Activated T-cell treated with anti-CD3 and anti-CD28 coated beads for 4 hours (primary cell): Measurements from ENCODE around the gene ATP6V0E2.

Experiments used
- DNase-seq: peaks from one replicate; pipeline ENCODE4 v3.0.0-alpha.2; 2020

The ATP6V0E2 gene

GRCh38 chr7:149838992-149839408, 34.8 kb upstream of the ATP6V0E2 start:
- no peak for DNase-seq

DNA sequence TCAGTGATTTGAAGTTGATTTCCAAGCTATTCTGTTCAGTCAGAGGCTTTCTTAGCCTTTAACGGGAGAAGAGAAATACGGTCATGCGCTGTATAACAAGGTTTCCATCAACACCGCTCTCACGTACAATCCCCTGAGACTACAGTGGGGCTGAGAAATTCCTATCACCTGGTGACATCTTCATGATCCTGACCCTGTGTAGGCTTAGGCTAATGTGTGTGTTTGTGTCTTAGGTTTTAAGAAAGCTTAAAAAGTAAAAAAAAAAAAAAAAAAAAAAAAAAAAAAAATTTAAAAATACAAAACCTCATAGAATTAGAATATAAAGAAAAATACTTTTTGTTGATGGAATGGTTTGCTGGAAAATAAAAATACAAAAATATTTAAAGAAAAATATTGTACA, 33.8 kb upstream of the ATP6V0E2 start:
- DNase-seq, result no peak

GRCh38 chr7:149843566-149843965, 30.2 kb upstream of the ATP6V0E2 start:
- DNase-seq, result no peak

GRCh38 chr7:149844445-149844844, 29.3 kb upstream of the ATP6V0E2 start:
- no peak for DNase-seq

GRCh38 chr7:149845257-149845980, 28.4 kb upstream of the ATP6V0E2 start:
- no peak for DNase-seq

- no peak for DNase-seq
Measured at GRCh38 chr7:149846021-149846420, 27.7 kb upstream of the ATP6V0E2 start.

DNA sequence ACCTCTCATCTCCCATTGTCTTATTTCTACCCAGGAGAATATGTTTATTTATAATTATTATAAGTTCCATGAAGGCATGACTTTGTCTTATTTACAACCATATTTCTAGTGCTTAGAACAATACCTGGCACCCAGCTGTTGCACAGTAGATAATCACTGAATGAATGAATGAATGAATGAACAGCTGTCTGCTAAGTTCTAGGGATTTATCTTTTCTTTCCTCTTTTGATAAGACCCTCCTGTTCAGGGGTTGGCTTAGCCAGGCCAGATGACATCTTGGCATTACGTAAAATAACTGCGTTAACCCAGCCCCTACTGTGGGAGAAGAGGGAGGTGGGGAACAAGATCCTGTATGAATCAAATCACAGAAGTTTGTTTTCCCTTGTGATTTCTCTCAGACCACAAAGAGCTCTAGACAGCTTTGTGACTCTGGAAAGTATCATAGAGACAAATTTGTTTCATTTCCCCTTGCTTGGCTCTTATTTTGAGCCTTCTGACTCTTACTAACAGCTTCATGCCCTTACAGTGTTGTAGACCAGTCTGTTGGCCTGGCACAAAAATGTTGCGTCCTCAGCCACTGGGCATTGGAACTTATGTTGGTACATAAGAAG, 27.2 kb upstream of the ATP6V0E2 start:
- DNase-seq, result no peak

GRCh38 chr7:149849174-149849573, 24.6 kb upstream of the ATP6V0E2 start:
- DNase-seq, result no peak

GRCh38 chr7:149850007-149850594, 23.7 kb upstream of the ATP6V0E2 start:
- no peak for DNase-seq

DNA sequence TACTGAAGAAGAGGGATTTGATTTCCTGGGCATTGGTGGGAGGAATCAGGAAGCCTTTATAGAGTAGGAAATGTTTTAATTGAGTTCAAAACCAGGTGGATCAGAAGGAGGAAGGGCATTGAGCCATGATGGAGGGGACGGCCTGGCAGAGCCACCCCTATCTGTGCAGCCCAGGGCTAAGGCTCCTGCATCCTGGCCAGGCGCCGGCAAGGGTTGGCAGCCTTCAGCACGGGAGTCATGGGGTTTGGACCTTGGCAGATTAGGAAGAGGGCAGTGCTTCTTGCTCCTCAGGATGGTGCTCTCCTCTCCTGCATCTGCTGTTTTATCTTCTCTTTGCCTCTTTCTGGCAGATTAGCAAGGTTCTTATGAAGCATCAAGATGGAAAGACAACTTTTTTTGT, 23.1 kb upstream of the ATP6V0E2 start:
- DNase-seq, result no peak

GRCh38 chr7:149851449-149851848, 22.3 kb upstream of the ATP6V0E2 start:
- DNase-seq, result no peak

DNA sequence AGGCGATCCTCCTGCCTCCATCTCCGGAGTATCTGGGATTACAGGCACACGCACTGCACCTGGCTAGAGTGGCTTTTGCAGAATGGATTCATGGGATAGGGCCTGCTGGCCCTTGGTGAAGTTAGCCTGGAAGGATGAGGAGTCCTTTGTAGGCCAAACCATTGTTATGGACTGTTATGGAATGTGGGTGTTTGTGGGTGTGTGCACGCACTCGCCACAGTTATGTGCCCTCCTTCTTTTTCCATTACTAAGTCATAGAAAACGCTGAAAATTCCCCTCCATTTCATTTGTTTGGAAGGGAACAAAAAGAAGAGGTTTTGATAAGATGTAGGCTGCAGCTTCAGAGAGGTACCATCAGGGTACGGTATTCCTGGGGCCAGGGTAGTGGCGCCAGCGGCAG, 20.6 kb upstream of the ATP6V0E2 start:
- DNase-seq, result no peak

DNA sequence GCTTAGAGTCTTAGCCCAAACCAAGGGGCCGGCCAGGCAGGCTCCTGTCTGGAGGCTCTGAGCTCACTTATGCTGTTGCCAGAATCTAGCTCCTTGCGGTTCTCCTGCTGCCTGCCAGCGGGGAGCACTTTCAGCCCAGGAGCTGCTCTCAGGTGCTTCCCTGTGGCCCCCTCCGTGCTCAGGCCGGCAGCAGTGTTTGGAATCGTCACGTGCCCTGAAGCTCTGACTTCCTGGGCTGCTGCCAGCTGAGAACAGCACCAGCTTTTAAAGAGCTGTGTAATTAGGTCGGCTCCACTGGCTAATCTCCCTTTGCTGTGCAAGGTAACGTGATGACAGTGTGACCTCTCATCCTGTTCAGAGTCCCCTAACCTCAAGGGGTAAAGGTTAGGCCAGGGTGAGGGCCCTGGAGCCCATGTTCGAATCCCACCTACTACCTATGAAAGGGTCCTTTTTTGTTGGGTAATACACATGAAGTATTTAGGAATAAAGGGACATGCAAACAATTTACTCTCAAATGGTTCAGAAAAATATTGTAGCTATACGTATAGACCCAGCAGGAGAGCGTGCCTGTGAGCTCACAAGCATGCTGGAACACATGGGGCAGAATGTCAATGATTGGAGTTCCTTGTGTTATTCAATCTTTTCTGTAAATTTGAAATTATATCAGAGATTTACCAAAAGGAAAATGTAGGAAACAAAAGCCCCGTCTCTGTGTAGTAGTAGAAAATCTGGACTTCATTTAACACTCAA, 19.0 kb upstream of the ATP6V0E2 start:
- no peak for DNase-seq

GRCh38 chr7:149855361-149856305, 18.1 kb upstream of the ATP6V0E2 start:
- no peak for DNase-seq

DNA sequence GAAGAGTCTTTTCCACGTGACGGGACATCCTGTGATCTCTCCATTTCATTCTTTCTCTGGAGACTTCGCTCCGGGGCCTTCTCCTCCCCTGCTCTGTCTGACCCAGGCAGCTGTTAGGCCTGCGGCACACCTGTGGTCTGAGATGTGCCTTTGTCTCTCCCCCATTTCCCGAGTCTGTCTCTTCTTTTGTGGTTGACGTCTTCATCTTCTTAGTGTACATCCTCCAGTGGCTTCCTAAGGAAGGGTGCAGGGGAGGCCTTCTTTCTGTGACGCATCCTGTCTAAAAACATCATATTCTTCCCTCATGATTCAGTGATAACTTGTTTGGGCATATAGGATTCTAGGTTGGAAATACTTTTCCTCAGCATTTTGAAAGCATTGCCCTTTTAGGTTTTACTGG, 17.2 kb upstream of the ATP6V0E2 start:
- no peak for DNase-seq

DNA sequence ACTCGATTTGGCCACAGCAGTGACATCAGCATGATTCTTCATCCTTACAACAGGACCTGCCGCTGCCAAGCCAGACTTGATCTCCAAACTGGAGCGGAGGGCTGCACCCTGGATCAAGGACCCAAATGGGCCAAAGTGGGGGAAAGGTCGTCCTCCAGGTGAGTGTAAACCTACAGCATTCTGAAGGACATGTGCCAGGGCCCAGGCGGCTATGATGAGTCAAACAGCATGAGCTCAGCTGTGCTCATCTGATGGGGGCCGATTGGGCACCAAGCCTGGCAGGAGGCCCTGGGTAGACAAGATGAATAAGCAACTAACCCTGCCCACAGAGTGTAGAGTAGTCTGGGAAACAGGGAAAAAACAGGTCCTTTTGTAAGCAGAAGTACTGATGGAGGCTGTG, 14.4 kb upstream of the ATP6V0E2 start:
- no peak for DNase-seq

DNA sequence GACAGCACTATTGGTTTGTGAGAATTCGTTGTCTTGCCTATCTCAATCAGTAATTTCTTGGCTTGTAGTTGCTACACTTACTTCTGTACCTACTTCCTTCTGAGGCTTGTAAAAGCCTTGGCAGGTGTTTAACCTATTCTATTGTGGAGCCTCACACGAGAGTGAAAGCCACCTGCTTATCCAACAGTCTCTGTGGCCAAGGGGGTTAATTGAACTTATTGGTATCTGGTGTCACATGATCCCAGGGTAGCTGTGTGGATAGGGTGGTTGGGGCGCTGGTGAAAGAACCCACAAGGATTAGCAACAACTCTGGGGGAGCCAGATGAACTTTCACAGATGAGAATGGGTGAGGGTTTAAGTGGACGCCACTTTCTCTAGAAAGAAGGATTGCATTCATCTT, 13.9 kb upstream of the ATP6V0E2 start:
- DNase-seq, result no peak

GRCh38 chr7:149860821-149861727, 12.7 kb upstream of the ATP6V0E2 start:
- no peak for DNase-seq

GRCh38 chr7:149861728-149862045, 12.1 kb upstream of the ATP6V0E2 start:
- no peak for DNase-seq

- no peak for DNase-seq
Measured at GRCh38 chr7:149862156-149862555, 11.6 kb upstream of the ATP6V0E2 start.

DNA sequence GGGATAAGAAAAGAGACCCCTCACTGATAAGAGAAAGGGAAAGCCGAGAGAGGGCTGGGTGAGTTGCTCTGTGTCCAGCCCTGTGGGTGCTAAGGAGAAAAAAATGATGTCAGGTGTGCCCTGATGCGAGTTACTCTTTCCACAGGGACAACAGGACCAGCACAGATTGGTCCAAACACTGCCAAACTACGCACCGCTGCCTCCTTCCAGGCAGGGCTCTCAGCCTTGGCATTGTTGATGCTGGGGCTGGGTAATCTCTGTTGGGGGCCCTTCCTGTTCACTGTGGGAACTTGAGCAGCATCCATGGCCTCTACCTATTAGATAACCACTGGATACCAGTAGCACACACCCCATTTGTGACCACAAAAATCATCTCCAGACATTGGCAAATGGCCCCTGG, 10.3 kb upstream of the ATP6V0E2 start:
- no peak for DNase-seq

- no peak for DNase-seq
Measured at GRCh38 chr7:149864023-149864422, 9.7 kb upstream of the ATP6V0E2 start.
